Stimulated activated CD8-positive, alpha-beta memory T cell treated with anti-CD3 and anti-CD28 coated beads, Interleukin-4, amount 100 ng/mL, for 24 hours (primary cell): ENCODE data around the gene OSBPL9.
"Not testable (repeated sequence)": the region's sequence is repeated elsewhere in the genome, so short reads cannot be mapped to it uniquely, and the experiment has no call there.

Source experiments
- DNase-seq: peaks from one replicate; pipeline ENCODE4 v3.0.0-alpha.2; 2020; ENCODE audit warnings: low read depth

The OSBPL9 gene

DNA sequence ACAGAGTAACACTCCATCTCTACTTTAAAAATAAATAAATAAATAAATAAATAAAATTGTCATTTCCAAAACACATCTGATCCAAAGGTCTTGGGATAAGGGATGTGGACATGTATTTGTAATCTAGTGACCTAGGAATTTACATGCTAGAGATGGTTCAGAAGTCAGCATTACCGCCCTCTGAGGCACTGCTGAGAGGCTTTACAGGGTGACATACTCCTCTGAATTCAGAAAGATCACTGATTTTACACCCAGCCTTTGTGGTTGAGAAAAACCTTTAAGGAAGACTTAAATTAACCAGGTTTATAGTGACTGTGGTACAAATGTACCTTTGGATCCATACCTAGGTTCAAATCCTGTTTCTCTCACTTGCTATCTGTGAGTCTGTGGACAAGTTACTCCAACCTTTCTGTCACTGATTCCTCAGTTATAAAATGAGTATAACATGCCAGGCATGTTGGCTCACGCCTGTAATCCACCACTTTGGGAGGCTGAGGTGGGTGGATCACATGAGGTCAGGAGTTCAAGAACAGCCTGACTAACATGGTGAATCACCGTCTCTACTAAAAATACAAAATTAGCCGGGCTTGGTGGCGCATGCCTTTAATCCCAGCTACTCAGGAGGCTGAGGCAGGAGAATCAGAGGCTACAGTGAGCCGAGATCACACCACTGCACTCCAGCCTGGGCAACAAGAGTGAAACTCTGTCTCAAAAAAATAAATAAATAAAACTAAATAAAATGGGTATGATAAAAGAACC lies 20.1 kb downstream of the OSBPL9 start:
- DNase-seq, result no peak

DNA sequence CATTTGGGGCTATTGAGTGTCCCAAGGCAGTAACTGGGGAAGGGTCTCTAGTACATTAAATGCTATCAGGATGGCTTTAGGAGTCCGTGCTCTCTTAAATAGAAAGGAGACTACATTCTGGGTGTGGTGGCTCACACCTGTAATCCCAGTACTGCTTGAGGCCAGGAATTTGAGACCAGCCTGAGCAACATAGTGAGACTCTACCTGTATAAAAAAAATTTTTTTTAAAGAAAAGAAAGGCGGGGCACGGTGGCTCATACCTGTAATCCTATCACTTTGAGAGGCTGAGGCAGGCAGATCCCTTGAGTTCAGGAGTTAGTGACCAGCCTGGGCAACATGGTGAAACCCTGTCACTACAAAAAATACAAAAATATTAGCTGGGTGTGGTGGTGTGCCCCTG lies 21.5 kb downstream of the OSBPL9 start:
- no peak for DNase-seq

DNA sequence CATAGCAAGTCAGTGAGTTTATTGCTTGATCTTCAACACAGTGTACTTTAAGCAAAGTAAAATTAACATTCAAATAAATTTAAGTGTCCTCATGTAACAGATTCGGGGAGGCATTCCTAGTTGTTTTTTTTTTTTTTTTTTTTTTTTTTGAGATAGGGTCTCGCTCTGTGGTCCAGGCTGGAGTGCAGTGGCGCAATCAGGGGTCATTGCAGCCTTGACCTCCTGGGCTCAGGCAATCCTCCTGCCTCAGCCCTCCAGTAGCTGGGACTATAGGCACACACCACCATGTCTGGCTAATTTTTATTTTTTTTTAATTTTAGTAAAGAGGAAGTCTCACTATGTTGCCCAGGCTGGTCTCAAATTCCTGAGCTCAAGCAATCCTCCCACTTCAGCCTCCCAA lies 22.8 kb downstream of the OSBPL9 start:
- no peak for DNase-seq

DNA sequence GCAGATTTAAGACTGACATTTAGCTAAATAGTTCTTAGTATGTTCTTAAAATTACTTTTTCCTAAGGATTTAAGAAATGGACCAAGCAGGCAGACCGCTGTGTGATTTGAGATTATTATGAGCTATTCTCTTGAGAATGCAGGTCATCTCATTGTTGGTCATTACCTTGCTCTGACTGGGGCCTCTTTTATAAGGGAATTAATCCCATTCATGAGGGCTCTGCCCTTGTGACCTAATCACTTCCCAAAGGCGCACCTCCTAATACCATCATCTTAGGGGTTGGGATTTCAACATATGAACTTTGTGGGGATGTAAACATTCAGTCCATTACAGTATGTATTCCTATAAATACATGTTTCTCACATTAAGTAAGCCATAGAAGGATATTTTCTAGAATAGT lies 24.2 kb downstream of the OSBPL9 start:
- no peak for DNase-seq

DNA sequence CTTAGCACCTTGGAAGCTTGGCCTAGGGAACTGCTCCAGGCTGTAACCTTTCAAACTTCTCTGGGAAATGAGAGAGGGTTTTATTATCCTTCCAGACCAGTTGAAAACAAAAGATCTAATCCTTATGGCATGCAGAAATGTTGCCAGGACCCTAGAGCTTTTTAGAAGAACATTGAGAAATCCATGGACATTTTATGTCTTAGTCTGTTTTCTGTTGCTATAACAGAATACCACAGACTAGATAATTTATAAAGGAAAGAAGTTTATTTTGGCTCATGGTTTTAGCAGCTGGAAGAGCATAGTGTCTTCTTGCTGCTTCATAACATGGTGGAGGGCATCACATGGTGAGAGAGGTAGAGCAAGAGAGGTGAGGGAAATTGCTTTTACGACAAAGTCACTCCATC lies 25.8 kb downstream of the OSBPL9 start:
- DNase-seq, result no peak

DNA sequence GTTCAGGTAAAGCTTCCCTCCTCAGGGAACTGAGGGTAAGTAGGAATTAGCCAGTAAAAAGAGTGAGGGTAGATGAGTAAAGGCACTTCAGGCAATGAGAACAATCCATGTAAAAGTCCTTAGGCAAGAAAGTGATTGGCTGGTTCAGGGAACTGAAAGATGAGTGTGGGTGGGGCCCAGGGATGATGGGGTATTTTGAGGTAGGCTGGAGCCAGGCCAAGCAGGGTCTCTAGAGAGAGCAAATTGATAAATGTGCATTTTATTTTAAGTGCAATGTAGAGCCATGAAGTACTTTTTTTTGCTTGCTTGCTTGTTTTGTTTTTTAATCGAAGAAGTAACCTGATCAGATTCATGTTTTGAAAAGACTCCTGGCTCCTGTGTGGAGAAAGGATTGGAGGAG lies 26.5 kb downstream of the OSBPL9 start:
- no peak for DNase-seq

DNA sequence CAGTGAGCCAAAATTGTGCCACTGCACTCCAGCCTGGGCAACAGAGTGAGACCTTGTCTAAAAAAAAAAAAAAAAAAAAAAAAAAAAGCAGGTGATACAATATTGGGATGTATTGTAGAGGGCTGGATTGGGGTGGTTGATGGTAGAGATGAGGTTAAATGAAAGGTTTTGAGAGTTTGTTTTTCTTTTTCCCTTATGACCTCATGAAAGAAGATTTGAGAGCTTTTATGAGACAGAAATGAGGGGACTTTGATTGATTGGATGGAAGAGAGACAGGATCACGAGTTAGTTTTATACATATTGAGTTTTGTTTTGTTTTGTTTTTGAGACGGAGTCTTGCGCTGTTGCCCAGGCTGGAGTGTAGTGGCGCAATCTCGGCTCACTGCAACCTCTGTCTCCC lies 27.1 kb downstream of the OSBPL9 start:
- no peak for DNase-seq

DNA sequence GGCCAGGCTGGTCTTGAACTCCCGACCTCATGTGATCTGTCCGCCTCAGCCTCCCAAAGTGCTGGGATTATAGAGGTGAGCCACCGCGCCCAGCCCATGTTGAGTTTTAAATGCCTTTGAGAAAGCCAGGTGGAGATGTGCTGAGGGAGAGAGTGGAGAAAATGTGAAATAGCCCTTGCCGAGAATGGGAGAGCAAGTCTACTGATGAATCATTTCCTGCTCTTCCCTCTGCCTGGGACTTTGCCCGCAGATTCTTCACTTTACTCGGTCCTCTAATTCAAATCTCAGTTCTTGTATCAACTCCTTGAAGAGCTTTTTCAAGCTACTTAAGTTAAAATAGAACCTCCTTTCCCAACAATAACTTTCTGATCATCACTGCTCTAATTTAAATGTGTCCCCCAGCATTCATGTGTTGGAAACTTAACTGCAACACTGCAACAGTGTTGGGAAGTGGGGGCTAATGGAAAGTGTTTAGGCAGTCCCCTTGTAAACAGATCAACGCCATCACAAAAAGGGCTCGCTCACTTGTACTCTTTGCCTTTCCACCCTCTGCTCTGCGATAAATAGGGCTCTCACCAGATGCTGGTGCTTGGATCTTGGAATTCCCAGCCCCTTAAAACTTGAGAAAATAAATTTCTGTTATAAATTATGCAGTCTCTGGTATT lies 27.8 kb downstream of the OSBPL9 start:
- no peak for DNase-seq

DNA sequence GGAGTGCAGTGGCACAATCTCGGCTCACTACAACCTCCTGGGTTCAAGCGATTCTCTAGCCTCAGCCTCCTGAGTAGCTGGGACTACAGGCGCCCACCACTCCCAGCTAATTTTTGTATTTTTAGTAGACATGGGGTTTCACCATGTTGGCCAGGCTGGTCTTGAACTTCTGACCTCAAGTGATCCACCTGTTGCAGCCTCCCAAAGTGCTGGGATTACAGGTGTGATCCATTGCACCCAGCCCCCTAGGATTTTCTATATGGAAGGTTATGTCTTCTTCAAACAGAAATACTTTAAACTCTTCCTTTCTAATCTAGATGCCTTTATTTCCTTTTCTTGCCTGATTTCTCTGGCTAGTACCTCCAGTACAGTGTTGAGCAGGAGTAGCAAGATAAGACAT lies 29.7 kb downstream of the OSBPL9 start:
- DNase-seq, result not testable (repeated sequence)

DNA sequence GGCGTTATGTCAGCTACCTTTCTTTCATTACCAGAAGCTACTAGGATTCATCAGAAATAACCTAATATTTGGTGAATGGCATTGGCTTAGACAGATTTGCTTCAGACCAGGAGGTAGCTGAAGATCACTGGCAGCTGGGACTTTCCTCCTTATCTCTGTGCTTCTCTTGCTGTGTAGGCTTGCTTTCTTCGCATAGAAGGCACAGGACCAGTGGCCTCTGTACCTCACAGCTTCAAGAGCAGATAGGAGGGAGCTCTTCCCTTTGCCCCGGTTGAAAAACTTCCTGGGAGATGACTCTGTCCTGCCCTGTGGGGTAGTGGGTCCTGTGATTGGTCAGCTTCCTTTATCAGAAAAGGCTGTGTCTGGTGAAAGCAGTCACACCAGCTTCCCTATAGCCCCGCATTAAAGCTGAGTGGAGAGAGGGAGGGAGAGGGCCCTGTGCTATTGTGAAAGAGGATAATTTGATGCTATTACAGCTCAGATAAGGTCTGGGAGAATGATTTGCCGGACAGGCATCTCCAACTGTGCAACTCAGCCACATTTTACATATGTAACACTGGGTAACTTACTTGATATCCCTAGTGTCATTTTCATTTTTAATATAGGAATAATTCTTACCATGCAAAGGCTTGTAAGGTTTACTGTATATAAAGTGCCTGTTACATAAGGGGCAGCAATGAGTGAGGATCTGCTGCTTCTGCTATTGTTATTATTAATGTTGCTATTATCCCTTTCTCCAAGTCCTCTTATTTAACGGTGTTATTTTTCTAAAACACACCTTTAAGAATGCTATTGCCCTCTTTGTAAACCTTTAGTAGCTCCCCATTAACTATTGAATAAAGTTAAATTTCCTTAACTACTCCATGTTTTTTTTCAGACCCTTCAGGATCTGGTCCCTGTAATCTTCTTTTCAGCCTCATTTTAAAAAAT lies 31.6 kb downstream of the OSBPL9 start:
- DNase-seq, result no peak

DNA sequence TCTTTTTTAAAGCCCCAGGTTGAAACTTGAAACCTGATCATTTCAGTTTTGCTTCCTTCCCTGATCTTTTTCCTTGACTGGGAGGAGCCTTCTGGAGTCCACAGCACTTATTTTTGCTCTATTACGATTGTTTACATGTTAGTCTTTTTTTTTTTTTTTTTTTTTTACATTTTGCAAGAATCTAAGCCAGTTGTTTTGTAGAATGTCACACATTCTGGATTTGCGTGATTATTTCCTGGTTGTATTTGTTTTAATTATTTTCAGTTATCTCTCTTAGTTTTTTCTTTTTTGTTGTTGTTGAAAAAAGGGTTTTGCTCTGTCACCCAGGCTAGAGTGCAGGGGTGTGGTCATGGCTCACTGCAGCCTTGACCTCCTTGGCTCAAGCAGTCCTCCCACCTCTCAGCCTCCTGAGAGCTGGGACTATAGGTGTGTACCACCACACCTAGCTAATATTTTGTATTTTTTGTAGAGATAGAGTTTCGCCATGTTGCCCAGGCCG lies 32.8 kb downstream of the OSBPL9 start:
- DNase-seq, result no peak

DNA sequence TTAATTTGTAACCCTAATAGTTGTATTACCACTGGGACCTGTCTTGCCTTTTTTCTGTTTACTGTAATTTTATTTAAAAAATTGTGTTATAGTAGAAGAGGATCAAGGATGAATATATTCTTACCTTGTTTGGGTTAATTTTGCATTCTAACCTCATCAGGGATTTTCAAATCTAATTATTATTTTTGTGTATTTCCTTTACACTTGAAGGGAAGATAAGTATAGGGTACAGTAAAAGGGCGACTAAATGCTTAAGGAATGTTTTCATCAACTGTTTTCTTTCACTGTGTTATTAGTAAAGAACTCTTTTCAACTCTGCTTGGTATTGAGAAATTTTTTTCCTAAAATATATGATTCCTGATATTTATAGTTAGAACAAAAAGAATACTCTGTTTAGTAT lies 33.3 kb downstream of the OSBPL9 start:
- DNase-seq, result no peak

DNA sequence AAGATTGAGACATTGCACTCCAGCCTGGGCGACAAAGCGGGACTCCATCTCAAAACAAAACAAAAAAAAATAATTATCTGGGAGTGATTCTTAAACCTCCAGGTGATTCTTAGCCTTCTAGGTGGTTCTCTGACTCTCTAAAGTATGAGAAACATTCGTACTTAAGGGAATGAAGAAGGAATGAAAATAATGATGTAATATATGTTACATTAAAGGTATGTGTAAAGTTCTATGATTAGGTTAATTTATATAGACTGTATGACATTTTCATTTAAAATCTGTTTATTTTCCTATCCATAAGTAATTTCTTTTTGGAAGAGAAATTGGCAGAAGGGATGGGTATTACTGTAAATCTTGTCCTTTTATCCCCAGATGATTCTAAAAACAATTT lies 34.7 kb downstream of the OSBPL9 start:
- no peak for DNase-seq

DNA sequence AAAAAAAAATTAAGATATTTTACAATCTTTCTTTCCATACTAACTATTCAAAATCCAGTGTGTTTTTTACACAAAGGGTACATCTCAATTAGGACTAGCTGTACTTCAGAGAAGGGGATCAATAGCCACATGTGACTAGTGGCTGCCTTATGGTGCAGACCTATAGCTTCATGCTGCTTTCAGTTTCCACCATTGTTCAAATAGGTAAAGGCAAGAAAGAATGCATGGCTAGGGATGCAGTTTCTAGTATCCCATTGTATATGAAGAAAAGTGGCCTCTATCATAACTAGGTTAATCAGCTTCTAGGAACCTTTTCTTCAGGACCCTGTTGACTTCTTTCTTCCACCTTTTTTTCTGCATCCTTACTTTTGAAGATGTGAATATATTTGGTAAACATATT lies 35.7 kb downstream of the OSBPL9 start:
- DNase-seq, result no peak

DNA sequence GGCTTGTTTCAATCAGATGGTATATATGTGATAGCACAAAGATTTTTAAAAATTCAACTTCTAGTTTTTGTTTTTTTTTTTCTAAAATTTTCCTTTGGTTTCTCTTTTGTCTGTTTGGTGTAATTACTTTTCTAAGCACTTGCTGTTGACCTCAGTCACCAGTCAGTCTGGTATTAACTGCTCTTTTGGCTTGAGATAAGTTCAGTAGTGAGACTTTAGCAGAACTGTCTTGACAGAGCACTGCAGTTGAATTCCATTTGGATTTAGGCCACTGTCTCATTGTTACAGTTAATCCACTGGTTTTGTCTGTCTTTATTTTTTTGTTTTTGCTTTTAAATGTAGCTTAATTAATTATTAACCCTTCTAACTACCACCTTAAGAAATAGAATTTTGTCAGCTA lies 36.2 kb downstream of the OSBPL9 start:
- no peak for DNase-seq

DNA sequence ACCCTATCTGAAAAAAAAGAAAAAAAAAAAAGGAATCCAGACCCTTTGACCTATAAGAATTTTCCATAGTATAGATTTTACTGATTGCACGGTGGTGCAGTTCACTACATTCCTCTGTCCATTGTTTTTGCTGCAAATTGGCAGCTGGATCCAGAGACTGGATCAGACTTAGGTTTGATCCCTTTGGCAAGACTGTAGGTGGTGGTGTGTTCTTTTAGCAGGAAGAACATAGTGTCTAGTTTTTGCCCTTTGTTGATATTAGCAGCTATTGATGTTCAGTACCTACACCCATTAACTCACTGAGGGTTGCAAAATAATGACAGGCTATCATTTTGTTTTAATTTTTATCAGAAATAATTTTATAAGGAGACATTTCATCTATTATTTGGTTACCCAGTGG lies 37.1 kb downstream of the OSBPL9 start:
- DNase-seq, result no peak

DNA sequence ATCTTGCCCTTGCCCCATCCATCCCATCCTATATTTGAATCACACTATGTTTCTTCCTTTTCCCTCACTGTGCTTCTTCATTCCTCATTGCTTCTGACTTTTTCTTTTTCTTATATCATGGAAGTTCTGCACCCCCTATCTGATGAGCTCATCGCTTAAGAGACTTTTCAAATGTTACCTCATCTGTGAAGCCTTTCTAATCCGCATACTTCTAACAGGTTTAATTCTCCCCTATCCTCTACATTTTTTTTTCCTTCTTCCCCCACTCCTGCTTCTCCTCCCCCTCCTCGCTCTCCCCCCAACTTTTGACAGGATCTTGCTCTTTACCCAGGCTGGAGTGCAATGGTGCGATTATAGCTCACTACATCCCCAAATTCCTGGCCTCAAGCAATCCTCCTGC lies 39.5 kb downstream of the OSBPL9 start:
- DNase-seq, result no peak

DNA sequence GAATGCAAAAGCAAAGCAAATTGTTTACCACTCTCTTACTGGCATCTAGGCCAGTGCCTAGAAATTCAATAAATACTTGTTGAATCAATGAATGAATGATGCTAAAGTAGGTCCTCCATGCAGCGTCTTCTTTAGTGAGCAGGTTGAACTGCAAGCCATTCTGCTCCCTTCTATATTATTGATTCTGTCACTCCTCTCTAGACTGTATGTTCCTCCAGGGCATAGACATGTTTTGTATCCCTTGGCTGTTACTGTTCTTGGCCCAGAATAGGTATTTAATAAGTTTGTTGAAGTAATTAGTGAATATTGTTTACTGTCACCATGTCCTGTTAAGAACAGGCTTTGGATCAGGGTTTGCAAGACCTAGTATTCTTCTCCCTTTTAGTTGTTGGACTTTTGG lies 43.7 kb downstream of the OSBPL9 start:
- no peak for DNase-seq

DNA sequence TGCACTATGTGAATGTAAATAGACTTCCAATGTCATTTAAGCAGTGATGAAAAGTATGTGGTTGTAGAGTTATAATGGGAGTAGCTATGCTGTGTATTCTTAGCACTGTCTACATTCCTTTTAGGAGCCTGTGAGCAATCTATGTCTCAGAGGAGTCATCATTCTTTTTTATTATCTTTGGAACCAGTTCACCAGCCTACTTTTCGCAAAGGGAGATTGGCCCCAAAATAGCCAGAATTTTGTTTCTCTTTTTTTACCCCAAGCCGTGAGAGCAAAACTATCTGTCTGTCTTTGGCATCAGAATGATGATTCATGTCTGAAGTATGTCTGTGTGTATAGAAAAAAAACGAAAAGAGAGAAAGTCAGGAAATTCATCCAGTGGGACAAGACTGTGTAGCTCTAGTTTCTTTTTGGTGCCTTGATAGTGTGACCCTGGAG lies 44.2 kb downstream of the OSBPL9 start:
- no peak for DNase-seq

DNA sequence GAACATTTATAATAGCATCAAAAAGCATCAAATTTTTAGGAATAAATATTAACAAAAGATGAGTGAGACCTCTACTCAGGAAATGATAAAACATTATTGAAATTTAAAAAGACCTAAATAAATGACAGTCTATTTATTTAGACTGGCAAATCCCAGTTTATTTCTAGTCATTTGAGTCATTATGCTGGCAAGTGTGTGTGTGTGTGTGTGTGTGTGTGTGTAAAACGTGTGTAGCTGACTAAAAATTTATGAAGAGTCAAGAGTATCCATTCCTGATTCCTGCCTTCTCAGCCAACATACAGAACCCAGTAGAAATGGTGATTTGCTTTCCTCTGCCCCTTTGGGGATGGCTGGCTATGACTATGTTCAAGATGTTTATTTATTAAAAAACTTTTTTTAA lies 46.2 kb downstream of the OSBPL9 start:
- no peak for DNase-seq

DNA sequence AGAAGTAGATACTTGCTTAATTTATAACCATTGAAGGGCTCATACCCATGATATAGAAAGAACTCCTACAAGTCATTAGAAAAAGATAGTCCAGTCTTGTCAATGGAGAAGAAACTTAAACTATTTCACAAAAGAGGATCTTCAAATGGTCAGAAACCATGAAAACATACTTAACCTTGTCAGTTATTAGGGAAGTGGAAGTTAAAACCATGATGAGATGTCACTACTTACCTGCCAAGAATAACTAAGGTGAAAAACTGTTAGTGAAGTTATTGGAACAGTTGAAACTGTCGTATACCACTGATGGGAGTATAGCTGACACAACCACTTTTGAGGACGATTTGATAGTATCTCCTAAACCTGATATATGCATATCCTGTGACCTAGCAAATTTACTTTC lies 46.8 kb downstream of the OSBPL9 start:
- DNase-seq, result no peak

DNA sequence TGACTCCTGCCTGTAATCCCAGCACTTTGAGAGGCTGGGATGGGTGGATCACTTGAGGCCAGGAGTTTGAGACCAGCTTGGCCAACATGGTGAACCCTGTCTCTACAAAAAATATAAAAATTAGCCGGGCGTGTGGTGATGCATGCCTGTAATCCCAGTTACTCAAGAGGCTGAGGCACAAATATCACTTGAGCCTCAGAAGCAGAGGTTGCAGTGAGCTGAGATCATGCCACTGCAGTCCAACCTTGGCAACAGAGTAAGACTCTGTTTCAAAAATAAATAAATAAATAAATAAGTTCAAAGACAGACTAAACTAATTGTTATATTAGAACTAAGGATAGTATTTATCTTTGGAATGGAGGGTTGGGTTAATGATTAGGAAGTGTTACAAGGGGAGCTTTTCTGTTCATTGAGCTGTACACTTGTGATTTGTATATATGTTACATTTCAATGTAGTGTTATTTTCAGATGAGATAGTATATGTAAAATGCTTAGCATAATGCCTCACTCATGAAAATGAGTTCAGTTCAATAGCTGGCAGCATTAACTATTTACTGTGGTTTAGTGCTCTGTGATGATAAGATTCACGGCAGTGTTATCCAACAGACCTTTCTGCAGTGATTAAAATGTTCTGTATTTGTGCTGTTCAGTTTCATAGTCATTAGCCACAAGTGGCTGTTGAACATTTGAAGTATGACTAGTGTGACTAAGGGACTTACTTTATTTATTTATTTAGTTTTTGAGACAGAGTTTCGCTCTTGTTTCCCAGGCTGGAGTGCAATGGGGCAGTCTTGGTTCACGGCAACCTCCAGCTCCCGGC lies 47.7 kb downstream of the OSBPL9 start:
- no peak for DNase-seq
